Tibial artery (tissue), 4 donors: ENCODE results near the gene ANKRD11.

Source experiments
- DNase-seq, 2 donors: peaks; one replicate each; pipeline ENCODE4 v3.0.0-alpha.2; 2019
- H3K27ac ChIP-seq, 2 donors: fragments of 200-600 bp; sonication (generic) in 1 of 2; 1 replicate in 1 of 2; 2 replicates in 1 of 2; pipeline ENCODE4 v1.5.1; 2018 to 2019; ENCODE audit warnings: mild to moderate bottlenecking in 1 of 2
- H3K27me3 ChIP-seq, 2 donors: fragments of 200-600 bp; sonication (generic) in 1 of 2; one replicate each; pipeline versions ENCODE4 v1.5.1 to v1.6.0; 2016 to 2019
- H3K36me3 ChIP-seq, 3 donors: fragments of 200-600 bp; sonication (generic) in 2 of 3; one replicate each; pipeline ENCODE4 v1.5.1; 2016 to 2019; ENCODE audit warnings: mild to moderate bottlenecking in 2 of 3
- H3K4me1 ChIP-seq, 4 donors: fragments of 200-600 bp; sonication (generic) in 2 of 4; 1 replicate in 3 of 4; 2 replicates in 1 of 4; pipeline ENCODE4 v1.5.1; 2016 to 2019
- H3K4me3 ChIP-seq, 2 donors: fragments of 200-600 bp; sonication (generic) in 1 of 2; 1 replicate in 1 of 2; 2 replicates in 1 of 2; pipeline ENCODE4 v1.5.1; 2018 to 2019; ENCODE audit warnings: mild to moderate bottlenecking in 2 of 2
- H3K9me3 ChIP-seq, 3 donors: fragments of 200-600 bp; sonication (generic) in 1 of 3; one replicate each; pipeline ENCODE4 v1.5.1; 2016 to 2019
- intact Hi-C: fragments of 100-400 bp; cut with DNase I; formaldehyde crosslinking; loops from one replicate; pipeline ENCODE4 v1.15.0; 2023; ENCODE audit warnings: low total_unique reads
- TF ChIP-seq, protein P1 (sequence below), 2 experiments: fragments of 200-600 bp in 1 of 2; fragments of 450-650 bp in 1 of 2; IDR thresholded peaks; one replicate each; pipeline ENCODE4 v1.5.1; 2017 to 2019; ENCODE audit warnings: antibody characterized with exemption in 2 of 2, mild to moderate bottlenecking in 1 of 2, moderate library complexity in 1 of 2

ANKRD11 gene

DNA sequence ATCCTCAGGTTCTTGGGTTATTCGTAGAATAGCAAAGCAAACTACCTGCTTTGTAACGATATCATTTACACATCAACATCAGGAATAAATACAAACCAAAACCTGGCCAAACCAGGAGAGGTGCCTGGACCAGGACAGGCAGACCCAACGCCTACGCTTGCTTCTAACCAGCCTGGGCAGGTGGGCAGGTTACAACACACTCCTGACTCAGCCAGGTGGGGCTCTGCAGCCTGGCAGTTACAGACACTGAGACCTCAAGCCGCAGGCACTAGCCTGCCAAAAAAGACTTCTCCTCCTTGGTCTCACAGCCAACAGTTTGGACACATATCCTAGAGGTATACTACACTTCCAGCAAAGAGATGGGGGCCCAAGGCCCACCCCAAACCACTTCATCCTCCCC lies 14.0 kb downstream of the ANKRD11 start:
- Histone ChIP-seq H3K4me1 (peaks cover 0 to 90% (median 38%) of the 10 kb centered on the region in 4 donors), H3K9me3 (no peaks in the 10 kb centered on the region), H3K27me3 (no peaks in the 10 kb centered on the region), H3K4me3 (no peak overlapping the region), H3K27ac (no peak overlapping the region), H3K36me3 (no peaks in the 10 kb centered on the region)
- DNase-seq: no peak
- intact Hi-C loops: no loop called here
- TF ChIP-seq, protein P1, sequence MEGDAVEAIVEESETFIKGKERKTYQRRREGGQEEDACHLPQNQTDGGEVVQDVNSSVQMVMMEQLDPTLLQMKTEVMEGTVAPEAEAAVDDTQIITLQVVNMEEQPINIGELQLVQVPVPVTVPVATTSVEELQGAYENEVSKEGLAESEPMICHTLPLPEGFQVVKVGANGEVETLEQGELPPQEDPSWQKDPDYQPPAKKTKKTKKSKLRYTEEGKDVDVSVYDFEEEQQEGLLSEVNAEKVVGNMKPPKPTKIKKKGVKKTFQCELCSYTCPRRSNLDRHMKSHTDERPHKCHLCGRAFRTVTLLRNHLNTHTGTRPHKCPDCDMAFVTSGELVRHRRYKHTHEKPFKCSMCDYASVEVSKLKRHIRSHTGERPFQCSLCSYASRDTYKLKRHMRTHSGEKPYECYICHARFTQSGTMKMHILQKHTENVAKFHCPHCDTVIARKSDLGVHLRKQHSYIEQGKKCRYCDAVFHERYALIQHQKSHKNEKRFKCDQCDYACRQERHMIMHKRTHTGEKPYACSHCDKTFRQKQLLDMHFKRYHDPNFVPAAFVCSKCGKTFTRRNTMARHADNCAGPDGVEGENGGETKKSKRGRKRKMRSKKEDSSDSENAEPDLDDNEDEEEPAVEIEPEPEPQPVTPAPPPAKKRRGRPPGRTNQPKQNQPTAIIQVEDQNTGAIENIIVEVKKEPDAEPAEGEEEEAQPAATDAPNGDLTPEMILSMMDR (IDR thresholded peaks at IDR 0.05): no peak

DNA sequence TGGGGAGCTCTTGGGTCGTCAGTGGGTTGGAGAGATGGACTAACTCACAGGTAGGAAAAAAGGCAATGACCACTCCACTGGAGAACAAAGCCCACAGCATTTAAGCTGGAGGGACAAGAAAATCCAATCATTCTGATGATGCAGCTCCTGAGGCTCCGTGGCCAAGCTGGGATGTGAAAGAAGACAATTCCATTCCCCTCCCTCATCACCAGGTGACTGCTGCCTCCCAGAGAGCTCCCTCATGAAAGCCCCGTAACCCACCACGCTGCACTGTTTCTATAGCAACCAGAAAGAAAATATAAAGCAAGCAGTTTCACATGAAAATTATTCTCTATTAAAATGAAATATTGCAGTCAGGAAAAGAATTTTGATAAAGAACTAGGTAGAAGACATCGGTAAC lies 15.2 kb downstream of the ANKRD11 start:
- Histone ChIP-seq H3K4me3 (no peak overlapping the region), H3K9me3 (no peaks in the 10 kb centered on the region), H3K27ac (no peak overlapping the region), H3K4me1 (peaks cover 0 to 89% (median 45%) of the 10 kb centered on the region in 4 donors), H3K36me3 (no peaks in the 10 kb centered on the region), H3K27me3 (no peaks in the 10 kb centered on the region)
- intact Hi-C loops: no loop called here
- DNase-seq: no peak
- TF ChIP-seq, protein P1 (IDR thresholded peaks at IDR 0.05): no peak

DNA sequence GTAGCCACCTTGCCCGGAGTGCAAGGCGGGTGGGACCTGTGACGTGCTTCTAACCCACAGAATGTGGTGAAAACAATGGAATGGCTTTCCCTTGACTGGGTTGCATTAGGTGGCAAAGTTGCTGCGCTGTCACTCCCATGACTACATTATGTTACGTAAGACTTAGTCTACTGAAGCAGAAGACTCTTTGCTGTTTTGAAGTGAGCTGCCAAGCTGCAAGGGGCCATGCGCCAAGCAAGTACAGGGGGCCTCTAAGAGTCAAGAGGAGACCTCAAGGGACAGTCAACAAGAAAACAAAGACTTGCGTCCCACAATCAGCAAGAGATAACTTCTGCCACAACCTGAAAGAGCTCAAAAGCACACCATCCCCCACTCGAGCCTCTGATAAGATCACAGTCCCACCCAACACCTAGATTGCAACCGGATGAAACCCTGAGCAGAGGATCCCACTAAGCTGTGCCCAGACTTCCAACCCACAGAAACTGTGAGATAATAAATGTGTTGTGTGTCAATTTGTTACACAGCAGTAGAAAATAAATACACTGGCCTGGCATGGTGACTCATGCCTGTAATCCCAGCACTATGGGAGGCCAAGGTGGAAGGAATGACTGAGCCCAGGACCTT lies 16.5 kb downstream of the ANKRD11 start:
- intact Hi-C loops: no loop called here
- H3K36me3 ChIP-seq: no peaks in the 10 kb centered on the region
- H3K27me3 ChIP-seq: no peaks in the 10 kb centered on the region
- H3K9me3 ChIP-seq: no peaks in the 10 kb centered on the region
- H3K4me3 ChIP-seq: no peak overlapping the region
- TF ChIP-seq, protein P1 (IDR thresholded peaks at IDR 0.05): no peak
- H3K27ac ChIP-seq: no peak overlapping the region
- no peak for DNase-seq
- peaks cover 0 to 77% (median 38%) of the 10 kb centered on the region in 4 donors for H3K4me1 ChIP-seq

DNA sequence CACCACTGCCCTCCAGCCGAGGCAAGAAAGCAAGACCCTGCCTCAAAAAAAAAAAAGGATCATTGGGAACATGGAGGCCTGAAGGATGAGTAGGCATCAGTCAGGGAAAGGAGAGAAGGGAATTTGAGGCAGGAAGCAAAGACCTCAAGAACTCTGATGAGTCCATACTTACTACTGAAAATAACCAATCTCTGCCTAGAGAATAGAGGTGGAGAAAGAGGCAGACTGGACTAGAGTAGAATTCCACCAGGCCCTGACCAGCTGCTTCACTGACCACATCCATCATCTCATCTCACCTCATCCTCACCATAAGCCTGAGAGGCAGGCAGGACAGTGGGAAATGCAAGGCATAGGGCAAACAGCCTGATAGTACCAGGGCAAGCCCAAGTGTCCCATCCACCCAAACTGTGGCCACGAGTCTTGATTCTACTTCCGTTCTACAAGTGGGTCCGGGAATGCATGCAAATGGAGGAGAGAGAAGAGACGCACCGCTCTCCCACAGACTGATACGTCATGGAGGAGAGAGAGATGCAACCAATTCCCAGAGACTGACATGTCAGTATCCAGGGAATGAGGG lies 17.1 kb downstream of the ANKRD11 start:
- DNase-seq: no peak
- Histone ChIP-seq H3K27me3 (no peaks in the 10 kb centered on the region), H3K27ac (no peak overlapping the region), H3K36me3 (no peaks in the 10 kb centered on the region), H3K9me3 (no peaks in the 10 kb centered on the region), H3K4me1 (peaks cover 0 to 70% (median 33%) of the 10 kb centered on the region in 4 donors), H3K4me3 (no peak overlapping the region)
- TF ChIP-seq, protein P1 (IDR thresholded peaks at IDR 0.05): no peak
- intact Hi-C loops: no loop called here

DNA sequence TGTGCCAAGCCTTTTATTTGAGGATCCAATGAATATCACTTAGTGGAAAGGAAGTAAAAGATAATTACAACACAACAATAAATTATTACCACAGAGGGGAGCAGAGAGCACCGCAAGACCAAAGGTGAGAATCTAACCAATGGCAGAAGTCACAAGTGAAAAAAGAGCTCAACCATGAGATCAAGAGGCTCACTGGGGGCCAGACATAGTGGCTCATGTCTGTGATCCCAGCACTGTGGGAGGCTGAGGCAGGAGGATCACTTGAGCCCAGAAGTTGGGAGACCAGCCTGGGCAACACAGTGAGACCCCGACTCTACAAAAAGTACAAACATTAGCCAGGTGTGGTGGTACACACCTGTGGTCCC lies 17.7 kb downstream of the ANKRD11 start:
- DNase-seq: no peak
- no peak overlapping the region for H3K4me3 ChIP-seq
- H3K36me3 ChIP-seq: no peaks in the 10 kb centered on the region
- no peak overlapping the region for H3K27ac ChIP-seq
- peaks cover 0 to 67% (median 28%) of the 10 kb centered on the region in 4 donors for H3K4me1 ChIP-seq
- no peaks in the 10 kb centered on the region for H3K9me3 ChIP-seq
- TF ChIP-seq, protein P1 (IDR thresholded peaks at IDR 0.05): no peak
- intact Hi-C loops: no loop called here
- no peaks in the 10 kb centered on the region for H3K27me3 ChIP-seq
